ENCODE results near the gene SMPX.

Gene SMPX

GRCh38 chrX:21657318-21658151 is 100.4 kb downstream of the SMPX start:
- DNase-seq (ENCODE audit: low read depth, low spot score) = no peak

- DNase-seq (ENCODE audit: low read depth, low spot score) = no peak
Observed at GRCh38 chrX:21656587-21657317, 101.2 kb downstream of the SMPX start.
